H9 (cell line): ENCODE results near the gene NCKAP5. TPM values are rescaled to one million over a fixed set of nuclear protein-coding genes. Genes with fewer than 3 reads are reported as not detected.

ENCODE experiments used
- DNase-seq: peaks from one replicate; pipeline ENCODE4 v3.0.0-alpha.2; 2017
- H2AFZ ChIP-seq: one replicate; pipeline ENCODE4 v1.6.1; 2013; ENCODE audit warnings: mild to moderate bottlenecking, low read length, control low read depth, moderate library complexity
- H2AK5ac ChIP-seq: 2 replicates; pipeline ENCODE4 v1.6.1; 2013; ENCODE audit warnings: low read length, control low read depth, mixed read lengths; ENCODE audit not compliant: insufficient read length
- H2BK120ac ChIP-seq: one replicate; pipeline ENCODE4 v1.6.1; 2013; ENCODE audit warnings: low read depth, mild to moderate bottlenecking, low read length, control low read depth, inconsistent platforms; ENCODE audit not compliant: poor library complexity, severe bottlenecking
- H2BK12ac ChIP-seq: 2 replicates; pipeline ENCODE4 v1.6.1; 2013; ENCODE audit warnings: low read length, control low read depth, mixed read lengths, low read depth; ENCODE audit not compliant: insufficient read length
- H2BK15ac ChIP-seq: 2 replicates; pipeline ENCODE4 v1.6.1; 2013; ENCODE audit warnings: low read depth, low read length, control low read depth
- H2BK20ac ChIP-seq: one replicate; pipeline ENCODE4 v1.6.1; 2013; ENCODE audit warnings: low read depth, mild to moderate bottlenecking, low read length, control low read depth, inconsistent platforms; ENCODE audit not compliant: poor library complexity, severe bottlenecking
- H2BK5ac ChIP-seq: 2 replicates; pipeline ENCODE4 v1.6.1; 2013; ENCODE audit warnings: low read length, control low read depth, mixed read lengths; ENCODE audit not compliant: insufficient read length
- H3K14ac ChIP-seq: 2 replicates; pipeline ENCODE4 v1.6.1; 2013; ENCODE audit warnings: low read length, control low read depth; ENCODE audit not compliant: insufficient read depth
- H3K18ac ChIP-seq: 2 replicates; pipeline ENCODE4 v1.6.1; 2013; ENCODE audit warnings: low read depth, mild to moderate bottlenecking, mixed read lengths, low read length, control low read depth; ENCODE audit not compliant: insufficient read length
- H3K23ac ChIP-seq: 2 replicates; pipeline ENCODE4 v1.6.1; 2013; ENCODE audit warnings: low read length, control low read depth, mixed read lengths, low read depth; ENCODE audit not compliant: insufficient read length
- H3K23me2 ChIP-seq: 2 replicates; pipeline ENCODE4 v1.6.1; 2013; ENCODE audit warnings: low read depth, mild to moderate bottlenecking, mixed read lengths, low read length, control low read depth; ENCODE audit not compliant: insufficient read length, poor library complexity, severe bottlenecking
- H3K27ac ChIP-seq: 2 replicates; pipeline ENCODE4 v1.5.1; 2013; ENCODE audit warnings: low read length, control low read depth, mixed read lengths, low read depth; ENCODE audit not compliant: insufficient read length
- H3K27me3 ChIP-seq: 2 replicates; pipeline ENCODE4 v1.6.1; 2013; ENCODE audit warnings: low read length, control low read depth, inconsistent platforms; ENCODE audit not compliant: insufficient read depth
- H3K4ac ChIP-seq: 2 replicates; pipeline ENCODE4 v1.6.1; 2013; ENCODE audit warnings: low read depth, mild to moderate bottlenecking, control low read depth, inconsistent platforms, low read length, moderate library complexity
- H3K4me1 ChIP-seq: 2 replicates; pipeline ENCODE4 v1.6.1; 2013; ENCODE audit warnings: low read length, control low read depth, inconsistent platforms; ENCODE audit not compliant: insufficient read depth
- H3K4me2 ChIP-seq: 2 replicates; pipeline ENCODE4 v1.6.1; 2013; ENCODE audit warnings: low read length, control low read depth, mixed read lengths; ENCODE audit not compliant: insufficient read length, insufficient read depth
- H3K56ac ChIP-seq: 2 replicates; pipeline ENCODE4 v1.6.1; 2013; ENCODE audit warnings: low read depth, mild to moderate bottlenecking, mixed read lengths, low read length, control low read depth; ENCODE audit not compliant: insufficient read length
- H3K79me1 ChIP-seq: 2 replicates; pipeline ENCODE4 v1.6.1; 2013; ENCODE audit warnings: low read depth, mild to moderate bottlenecking, moderate library complexity, low read length, control low read depth, inconsistent platforms; ENCODE audit not compliant: insufficient read depth, poor library complexity, severe bottlenecking
- H3K79me2 ChIP-seq: 2 replicates; pipeline ENCODE4 v1.6.1; 2013; ENCODE audit warnings: low read length, control low read depth, inconsistent platforms; ENCODE audit not compliant: insufficient read depth
- H3K9ac ChIP-seq: 2 replicates; pipeline ENCODE4 v1.6.1; 2013; ENCODE audit warnings: low read length, control low read depth, mixed read lengths; ENCODE audit not compliant: insufficient read length; ENCODE audit errors: extremely low read depth
- H3K9me3 ChIP-seq: one replicate; pipeline ENCODE4 v1.6.1; 2013; ENCODE audit warnings: low read depth, low read length, inconsistent platforms; ENCODE audit not compliant: control insufficient read depth
- H3T11ph ChIP-seq: one replicate; pipeline ENCODE4 v1.6.1; 2013; ENCODE audit warnings: mild to moderate bottlenecking, low read length, control low read depth, inconsistent platforms
- H4K20me1 ChIP-seq: one replicate; pipeline ENCODE4 v1.6.1; 2013; ENCODE audit not compliant: control insufficient read depth, insufficient read length, insufficient read depth
- H4K5ac ChIP-seq: 2 replicates; pipeline ENCODE4 v1.6.1; 2013; ENCODE audit warnings: low read depth, mild to moderate bottlenecking, mixed read lengths, low read length, control low read depth; ENCODE audit not compliant: insufficient read length
- H4K8ac ChIP-seq: replicated peaks from 2 replicates; pipeline ENCODE4 v1.6.1; 2013; ENCODE audit warnings: low read length, control low read depth, mixed read lengths, low read depth; ENCODE audit not compliant: insufficient read length
- H4K91ac ChIP-seq: 2 replicates; pipeline ENCODE4 v1.6.1; 2013; ENCODE audit warnings: low read depth, mild to moderate bottlenecking, moderate library complexity, mixed read lengths, low read length, control low read depth; ENCODE audit not compliant: insufficient read length
- H3K27ac Mint-ChIP-seq, 3 experiments: 2 replicates in 2 of 3; 3 replicates in 1 of 3; pipeline ENCODE4 v1.8.0; 2020 to 2021; ENCODE audit warnings: mixed read lengths in 3 of 3, mild to moderate bottlenecking in 1 of 3, moderate library complexity in 1 of 3
- H3K27me3 Mint-ChIP-seq: 2 replicates; pipeline ENCODE4 v1.8.0; 2021; ENCODE audit warnings: low read depth, mild to moderate bottlenecking, moderate library complexity, mixed read lengths
- H3K36me3 Mint-ChIP-seq, 3 experiments: 2 replicates in 2 of 3; 3 replicates in 1 of 3; pipeline ENCODE4 v1.8.0; 2020 to 2021; ENCODE audit warnings: low read depth in 3 of 3, mixed read lengths in 3 of 3; ENCODE audit not compliant: insufficient read depth in 1 of 3
- H3K4me1 Mint-ChIP-seq, 2 experiments: 2 replicates each; pipeline ENCODE4 v1.8.0; 2020; ENCODE audit warnings: mixed read lengths in 2 of 2
- H3K4me3 Mint-ChIP-seq, 2 experiments: 2 replicates in 1 of 2; 3 replicates in 1 of 2; pipeline ENCODE4 v1.8.0; 2020 to 2021; ENCODE audit warnings: mild to moderate bottlenecking in 2 of 2, mixed read lengths in 2 of 2, moderate library complexity in 1 of 2
- H3K9me3 Mint-ChIP-seq, 2 experiments: 2 replicates in 1 of 2; 3 replicates in 1 of 2; pipeline ENCODE4 v1.8.0; 2020; ENCODE audit warnings: mild to moderate bottlenecking in 2 of 2, mixed read lengths in 2 of 2, moderate library complexity in 1 of 2
- WGBS: extraction: QIAGEN DNeasy Blood & Tissue Kit; methylation state at CpG from one replicate; pipeline ENCODE4 v1.1.7; 2013; ENCODE audit warnings: missing lambda C conversion rate, low lambda C conversion rate, mixed read lengths; ENCODE audit not compliant: insufficient read length; ENCODE audit errors: extremely low coverage; 5-methylcytosine and 5-hydroxymethylcytosine counted together
- total RNA-seq: library from RNA; stranded (reverse); gene quantifications from 2 replicates; pipeline ENCODE4 v1.2.1, GENCODE V29; 2021
- TF ChIP-seq, protein P1 (sequence below): fragments of 200-600 bp; sonication (generic); conservative IDR thresholded peaks from 3 replicates; pipeline ENCODE4 v1.8.0; 2021; ENCODE audit warnings: antibody characterized with exemption, mild to moderate bottlenecking

NCKAP5 gene
- total RNA-seq, 1 experiment from 2014 or later, result 0.26 TPM

DNA sequence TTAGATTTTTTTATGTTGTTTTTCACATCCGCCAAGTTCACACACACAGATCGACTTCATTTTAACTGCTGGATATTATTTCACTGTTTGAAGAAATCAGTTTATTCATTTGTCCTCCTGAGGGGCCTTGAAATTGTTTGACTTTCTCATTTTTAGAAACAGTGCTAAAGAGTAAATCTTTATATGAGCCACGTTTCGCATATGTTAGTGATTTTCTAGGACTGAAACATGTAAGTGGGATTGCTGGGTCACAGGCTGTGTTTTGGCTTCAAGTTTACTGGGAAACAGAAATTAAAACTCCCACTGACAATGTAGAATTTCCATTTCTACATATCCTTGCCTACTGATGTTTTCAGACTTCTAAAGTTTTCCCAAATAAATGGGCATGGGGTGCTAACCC, 363.8 kb downstream of the NCKAP5 start:
- Histone ChIP-seq H3K27me3 (no peaks in the 10 kb centered on the region), H4K8ac (no peak overlapping the region), H2BK20ac (no peak overlapping the region), H3K18ac (no peak overlapping the region), H2BK5ac (no peak overlapping the region), H2AK5ac (no peak overlapping the region), H3K4me1 (no peaks in the 10 kb centered on the region), H4K5ac (no peak overlapping the region), H2BK12ac (no peak overlapping the region), H3K79me1 (no peaks in the 10 kb centered on the region), H4K20me1 (no peaks in the 10 kb centered on the region), H3K23ac (no peak overlapping the region), H3K23me2 (no peaks in the 10 kb centered on the region), H3K4ac (no peak overlapping the region), H4K91ac (no peak overlapping the region), H3K27ac (no peak overlapping the region), H3K9ac (no peak overlapping the region), H3K4me2 (no peak overlapping the region), H2AFZ (no peak overlapping the region), H2BK120ac (no peak overlapping the region), H3K9me3 (no peaks in the 10 kb centered on the region), H3T11ph (no peak overlapping the region), H3K79me2 (no peaks in the 10 kb centered on the region), H3K14ac (no peak overlapping the region), H3K56ac (no peak overlapping the region), H2BK15ac (no peak overlapping the region)
- Mint-ChIP-seq H3K36me3 (peaks cover 17 to 19% (median 18%) of the 10 kb centered on the region in 3 experiments), H3K9me3 (peaks cover 30 to 38% of the 10 kb centered on the region in 2 experiments), H3K27me3 (no peaks in the 10 kb centered on the region; the same call in 1 of the 2 replicates), H3K4me3 (no peak overlapping the region), H3K4me1 (no peaks in the 10 kb centered on the region), H3K27ac (no peak overlapping the region)
- WGBS, result no CpG with 5 or more reads among the region's 4 CpGs
- no peak for DNase-seq
- TF ChIP-seq, protein P1, sequence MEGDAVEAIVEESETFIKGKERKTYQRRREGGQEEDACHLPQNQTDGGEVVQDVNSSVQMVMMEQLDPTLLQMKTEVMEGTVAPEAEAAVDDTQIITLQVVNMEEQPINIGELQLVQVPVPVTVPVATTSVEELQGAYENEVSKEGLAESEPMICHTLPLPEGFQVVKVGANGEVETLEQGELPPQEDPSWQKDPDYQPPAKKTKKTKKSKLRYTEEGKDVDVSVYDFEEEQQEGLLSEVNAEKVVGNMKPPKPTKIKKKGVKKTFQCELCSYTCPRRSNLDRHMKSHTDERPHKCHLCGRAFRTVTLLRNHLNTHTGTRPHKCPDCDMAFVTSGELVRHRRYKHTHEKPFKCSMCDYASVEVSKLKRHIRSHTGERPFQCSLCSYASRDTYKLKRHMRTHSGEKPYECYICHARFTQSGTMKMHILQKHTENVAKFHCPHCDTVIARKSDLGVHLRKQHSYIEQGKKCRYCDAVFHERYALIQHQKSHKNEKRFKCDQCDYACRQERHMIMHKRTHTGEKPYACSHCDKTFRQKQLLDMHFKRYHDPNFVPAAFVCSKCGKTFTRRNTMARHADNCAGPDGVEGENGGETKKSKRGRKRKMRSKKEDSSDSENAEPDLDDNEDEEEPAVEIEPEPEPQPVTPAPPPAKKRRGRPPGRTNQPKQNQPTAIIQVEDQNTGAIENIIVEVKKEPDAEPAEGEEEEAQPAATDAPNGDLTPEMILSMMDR, result no peak
